Measurements from ENCODE around the gene CEMIP. TPM values are rescaled to one million over a fixed set of nuclear protein-coding genes. Genes with fewer than 3 reads are reported as not detected.

The CEMIP gene
- total RNA-seq, 1 donor from 2014 or later, result 3.6 TPM

DNA sequence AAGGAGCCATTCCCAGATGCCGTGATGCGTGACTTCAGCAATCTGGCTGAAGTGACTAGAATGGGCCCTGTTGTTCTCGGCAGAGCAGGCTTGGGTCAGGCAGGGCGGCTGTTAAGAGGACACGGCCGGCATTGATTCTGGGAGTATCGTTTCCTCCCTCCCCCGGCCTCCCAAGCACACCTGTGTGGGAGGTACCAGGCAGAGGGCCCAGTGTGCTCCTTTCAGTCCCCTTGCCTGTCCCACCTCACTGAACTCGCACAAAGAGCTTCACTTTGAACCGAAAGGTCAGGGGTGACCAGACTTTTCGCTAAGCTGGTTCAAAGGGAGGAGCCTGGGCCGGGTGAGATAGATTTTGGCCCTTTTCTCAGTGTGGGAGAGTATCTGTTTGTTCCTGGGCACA lies 92.7 kb downstream of the CEMIP start:
- no peaks in the 10 kb centered on the region for H3K9me3 Mint-ChIP-seq (ENCODE audit: unreplicated experiment)

DNA sequence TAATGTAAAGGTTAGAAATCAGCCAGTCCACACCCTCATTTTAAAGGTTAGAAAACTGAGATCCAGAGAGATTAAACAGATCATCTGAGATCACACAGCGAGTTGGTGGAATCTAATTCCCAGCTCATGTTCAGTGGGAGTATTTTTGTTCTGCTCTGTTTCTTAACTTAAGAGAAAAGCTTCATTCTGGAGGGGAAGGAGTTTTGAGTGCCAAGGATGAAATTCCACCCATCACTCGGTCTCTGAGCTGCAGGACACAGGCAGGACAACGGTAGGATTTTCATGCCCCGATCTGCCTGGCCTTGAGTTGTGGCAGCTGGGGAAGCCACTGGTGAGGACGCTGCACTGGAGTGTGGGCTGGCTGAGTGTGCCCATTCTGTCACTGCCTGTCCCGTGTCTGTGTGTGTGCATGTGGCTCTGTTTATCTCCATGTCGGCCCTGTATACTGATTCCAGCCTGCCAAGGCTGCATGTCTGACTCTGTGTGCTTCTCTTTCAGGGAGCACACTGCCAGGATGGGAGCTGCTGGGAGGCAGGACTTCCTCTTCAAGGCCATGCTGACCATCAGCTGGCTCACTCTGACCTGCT lies 94.3 kb downstream of the CEMIP start:
- H3K4me3 Mint-ChIP-seq (ENCODE audit: unreplicated experiment), result no peak overlapping the region

More for the DNA sequence above, 92.7 kb downstream of the CEMIP start:
- H3K36me3 ChIP-seq (ENCODE audit: insufficient read depth, low read length), result no peaks in the 10 kb centered on the region
- no peak overlapping the region for H2AFZ ChIP-seq (ENCODE audit: low read depth, low read length)
- no peaks in the 10 kb centered on the region for H3K4me1 ChIP-seq (ENCODE audit: insufficient read depth, low read length)
- H3K9ac ChIP-seq (ENCODE audit: low read length), result no peak overlapping the region
- FAIRE-seq (no peak), DNase-seq (ENCODE audit: low read depth) (no peak)
- H3K27me3 Mint-ChIP-seq (ENCODE audit: low read depth, unreplicated experiment), result peaks cover 25% of the 10 kb centered on the region
- H3K4me3 Mint-ChIP-seq (ENCODE audit: unreplicated experiment), result no peak overlapping the region
- no peaks in the 10 kb centered on the region for H3K4me1 Mint-ChIP-seq (ENCODE audit: low read depth, unreplicated experiment)
- H3K36me3 Mint-ChIP-seq (ENCODE audit: low read depth, unreplicated experiment), result no peaks in the 10 kb centered on the region
- H3K9me3 ChIP-seq (ENCODE audit: insufficient read depth, low read depth, low read length), result no peaks in the 10 kb centered on the region
- no peaks in the 10 kb centered on the region for H3K79me2 ChIP-seq (ENCODE audit: insufficient read depth, low read length)
- no peak overlapping the region for H3K27ac ChIP-seq (ENCODE audit: low read depth, low read length)
- no peak overlapping the region for H3K4me3 ChIP-seq (ENCODE audit: insufficient read depth, low read depth, low read length)
- H3K27me3 ChIP-seq (ENCODE audit: insufficient read depth, low read length), result peaks cover 2% of the 10 kb centered on the region
- H3K27ac Mint-ChIP-seq (ENCODE audit: unreplicated experiment), result no peak overlapping the region
- TF ChIP-seq EZH2 (IDR thresholded peaks at IDR 0.05; ENCODE audit: insufficient read depth, low read length), result no peak
- TF ChIP-seq, protein P1, sequence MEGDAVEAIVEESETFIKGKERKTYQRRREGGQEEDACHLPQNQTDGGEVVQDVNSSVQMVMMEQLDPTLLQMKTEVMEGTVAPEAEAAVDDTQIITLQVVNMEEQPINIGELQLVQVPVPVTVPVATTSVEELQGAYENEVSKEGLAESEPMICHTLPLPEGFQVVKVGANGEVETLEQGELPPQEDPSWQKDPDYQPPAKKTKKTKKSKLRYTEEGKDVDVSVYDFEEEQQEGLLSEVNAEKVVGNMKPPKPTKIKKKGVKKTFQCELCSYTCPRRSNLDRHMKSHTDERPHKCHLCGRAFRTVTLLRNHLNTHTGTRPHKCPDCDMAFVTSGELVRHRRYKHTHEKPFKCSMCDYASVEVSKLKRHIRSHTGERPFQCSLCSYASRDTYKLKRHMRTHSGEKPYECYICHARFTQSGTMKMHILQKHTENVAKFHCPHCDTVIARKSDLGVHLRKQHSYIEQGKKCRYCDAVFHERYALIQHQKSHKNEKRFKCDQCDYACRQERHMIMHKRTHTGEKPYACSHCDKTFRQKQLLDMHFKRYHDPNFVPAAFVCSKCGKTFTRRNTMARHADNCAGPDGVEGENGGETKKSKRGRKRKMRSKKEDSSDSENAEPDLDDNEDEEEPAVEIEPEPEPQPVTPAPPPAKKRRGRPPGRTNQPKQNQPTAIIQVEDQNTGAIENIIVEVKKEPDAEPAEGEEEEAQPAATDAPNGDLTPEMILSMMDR (IDR thresholded peaks at IDR 0.05; ENCODE audit: insufficient read depth, low read depth, low read length), result no peak
- no peak overlapping the region for H3K4me2 ChIP-seq (ENCODE audit: low read length)
- peaks cover 14% of the 10 kb centered on the region for H4K20me1 ChIP-seq (ENCODE audit: insufficient read depth, low read length)

More for the DNA sequence above, 94.3 kb downstream of the CEMIP start:
- H3K4me3 ChIP-seq (ENCODE audit: insufficient read depth, low read depth, low read length), result no peak overlapping the region
- peaks cover 2% of the 10 kb centered on the region for H3K27me3 ChIP-seq (ENCODE audit: insufficient read depth, low read length)
- no peaks in the 10 kb centered on the region for H3K4me1 Mint-ChIP-seq (ENCODE audit: low read depth, unreplicated experiment)
- no peaks in the 10 kb centered on the region for H3K36me3 Mint-ChIP-seq (ENCODE audit: low read depth, unreplicated experiment)
- H2AFZ ChIP-seq (ENCODE audit: low read depth, low read length), result no peak overlapping the region
- no peaks in the 10 kb centered on the region for H3K4me1 ChIP-seq (ENCODE audit: insufficient read depth, low read length)
- peaks cover 25% of the 10 kb centered on the region for H3K27me3 Mint-ChIP-seq (ENCODE audit: low read depth, unreplicated experiment)
- H3K4me2 ChIP-seq (ENCODE audit: low read length), result no peak overlapping the region
- H3K36me3 ChIP-seq (ENCODE audit: insufficient read depth, low read length), result no peaks in the 10 kb centered on the region
- FAIRE-seq, result no peak
- TF ChIP-seq, protein P1 (IDR thresholded peaks at IDR 0.05; ENCODE audit: insufficient read depth, low read depth, low read length), result no peak
- TF ChIP-seq EZH2 (IDR thresholded peaks at IDR 0.05; ENCODE audit: insufficient read depth, low read length), result no peak
- peaks cover 5% of the 10 kb centered on the region for H4K20me1 ChIP-seq (ENCODE audit: insufficient read depth, low read length)
- H3K9me3 Mint-ChIP-seq (ENCODE audit: unreplicated experiment), result no peaks in the 10 kb centered on the region
- no peaks in the 10 kb centered on the region for H3K79me2 ChIP-seq (ENCODE audit: insufficient read depth, low read length)
- H3K27ac ChIP-seq (ENCODE audit: low read depth, low read length), result no peak overlapping the region
- H3K9ac ChIP-seq (ENCODE audit: low read length), result no peak overlapping the region
- H3K27ac Mint-ChIP-seq (ENCODE audit: unreplicated experiment), result no peak overlapping the region
- DNase-seq (ENCODE audit: low read depth), result no peak
- no peaks in the 10 kb centered on the region for H3K9me3 ChIP-seq (ENCODE audit: insufficient read depth, low read depth, low read length)
